Endothelial cell of umbilical vein (primary cell): ENCODE results near the gene TOMM40L. TPM values are rescaled to one million over a fixed set of nuclear protein-coding genes. Genes with fewer than 3 reads are reported as not detected.

Experiments
- BruUV-seq: library from RNA; stranded (reverse); fragments of 400-500 nt; replicated peaks from 2 replicates; lab custom pipeline; 2021; lab: Mats Ljungman, UMichigan
- CTCF ChIA-PET: fragments of 300-600, 350-600 bp; sonication (Branson Sonifier 250); formaldehyde crosslinking; loops from one replicate; lab custom pipeline; 2021; ENCODE audit warnings: antibody characterized with exemption, inconsistent platforms; lab: Charles Lee
- POLR2A ChIA-PET: fragments of 300-600, 350-600 bp; sonication (Branson Sonifier 250); formaldehyde crosslinking; loops from one replicate; lab custom pipeline; 2021; ENCODE audit warnings: antibody characterized with exemption, inconsistent platforms; lab: Charles Lee
- DNase-seq: peaks from one replicate; pipeline ENCODE4 v3.0.0-alpha.2; 2011; ENCODE audit warnings: low read depth, low spot score
- FAIRE-seq: peaks from 2 replicates; lab custom pipeline; 2011; peaks lifted over from hg19 to GRCh38; lab: Jason Lieb, UNC
- H2AFZ ChIP-seq: 2 replicates; pipeline ENCODE4 v1.6.0; 2012; ENCODE audit warnings: low read depth, low read length, control low read depth, inconsistent platforms
- H3K27ac ChIP-seq: 2 replicates; pipeline ENCODE4 v1.5.1; 2011; ENCODE audit warnings: low read depth, mild to moderate bottlenecking, control low read depth, low read length, moderate library complexity; ENCODE audit not compliant: insufficient read depth
- H3K27me3 ChIP-seq, 2 experiments: 2 replicates each; pipeline versions ENCODE4 v1.6.0 to v1.6.1; 2011; ENCODE audit warnings: low read length in 2 of 2, mixed read lengths in 1 of 2; ENCODE audit not compliant: control insufficient read depth in 2 of 2, insufficient read depth in 2 of 2
- H3K36me3 ChIP-seq, 2 experiments: 2 replicates in 1 of 2; 3 replicates in 1 of 2; pipeline ENCODE4 v1.5.1; 2011; ENCODE audit warnings: low read length in 2 of 2, mild to moderate bottlenecking in 1 of 2, moderate library complexity in 1 of 2; ENCODE audit not compliant: control insufficient read depth in 2 of 2, insufficient read depth in 2 of 2; ENCODE audit errors: extremely low read depth in 1 of 2
- H3K4me1 ChIP-seq: 3 replicates; pipeline ENCODE4 v1.5.1; 2011; ENCODE audit warnings: mild to moderate bottlenecking, low read length; ENCODE audit not compliant: control insufficient read depth, insufficient read depth; ENCODE audit errors: extremely low read depth
- H3K4me2 ChIP-seq: 2 replicates; pipeline ENCODE4 v1.6.1; 2011; ENCODE audit warnings: low read length, control low read depth, mixed read lengths; ENCODE audit not compliant: insufficient read depth
- H3K4me3 ChIP-seq, 3 experiments: fragments of 200-600 bp in 1 of 3; sonication (generic), shearing (Covaris generic) in 1 of 3; replicated peaks in 1 of 3; 2 replicates each; pipeline ENCODE4 v1.5.1; 2011 to 2016; ENCODE audit warnings: control low read depth in 3 of 3, low read length in 3 of 3, mild to moderate bottlenecking in 2 of 3, inconsistent platforms in 1 of 3, low read depth in 1 of 3, moderate library complexity in 1 of 3; ENCODE audit not compliant: insufficient read depth in 1 of 3
- H3K79me2 ChIP-seq: 2 replicates; pipeline ENCODE4 v1.6.0; 2012; ENCODE audit warnings: low read length, inconsistent platforms; ENCODE audit not compliant: control insufficient read depth, insufficient read depth
- H3K9ac ChIP-seq: replicated peaks from 2 replicates; pipeline ENCODE3; 2011; ENCODE audit warnings: low read length, control low read depth; ENCODE audit not compliant: insufficient read depth; ENCODE audit errors: extremely low read depth
- H3K9me1 ChIP-seq: replicated peaks from 3 replicates; pipeline ENCODE4 v1.6.0; 2011; ENCODE audit warnings: mild to moderate bottlenecking, low read length; ENCODE audit not compliant: control insufficient read depth, insufficient read depth; ENCODE audit errors: extremely low read depth
- H3K9me3 ChIP-seq: replicated peaks from 2 replicates; pipeline ENCODE4 v1.5.1; 2012; ENCODE audit warnings: low read length, inconsistent platforms; ENCODE audit not compliant: control insufficient read depth, insufficient read depth
- H4K20me1 ChIP-seq: replicated peaks from 2 replicates; pipeline ENCODE3; 2011; ENCODE audit warnings: mild to moderate bottlenecking, low read length; ENCODE audit not compliant: control insufficient read depth, insufficient read depth; ENCODE audit errors: extremely low read depth
- CTCF ChIP-seq, 2 donors: IDR thresholded peaks; 1 replicate in 1 of 2; 2 replicates in 1 of 2; pipeline ENCODE4 v1.5.1; 2011; ENCODE audit warnings: low read length in 2 of 2, mild to moderate bottlenecking in 2 of 2, moderate library complexity in 2 of 2, control low read depth in 1 of 2, inconsistent platforms in 1 of 2, low read depth in 1 of 2; ENCODE audit not compliant: insufficient read depth in 1 of 2; ENCODE audit errors: extremely low read depth in 1 of 2
- EZH2 ChIP-seq: IDR thresholded peaks from 2 replicates; pipeline ENCODE4 v1.6.1; 2012; ENCODE audit warnings: borderline replicate concordance, low read depth, mild to moderate bottlenecking, moderate library complexity, low read length, inconsistent platforms; ENCODE audit not compliant: severe bottlenecking
- FOS ChIP-seq: IDR thresholded peaks from 2 replicates; pipeline ENCODE4 v1.6.1; 2011; ENCODE audit warnings: mild to moderate bottlenecking, low read length, moderate library complexity, borderline replicate concordance; ENCODE audit not compliant: insufficient read depth
- GATA2 ChIP-seq: IDR thresholded peaks from 2 replicates; pipeline ENCODE4 v1.7.0; 2011; ENCODE audit warnings: low read depth, mild to moderate bottlenecking, moderate library complexity, mixed read lengths, low read length; ENCODE audit not compliant: insufficient read length, insufficient read depth
- JUN ChIP-seq: IDR thresholded peaks from 2 replicates; pipeline ENCODE4 v1.6.1; 2011; ENCODE audit warnings: borderline replicate concordance, low read depth; ENCODE audit not compliant: insufficient read length, insufficient read depth
- MAX ChIP-seq: IDR thresholded peaks from 2 replicates; pipeline ENCODE4 v1.6.1; 2011; ENCODE audit not compliant: insufficient read depth, insufficient read length
- MYC ChIP-seq: IDR thresholded peaks from one replicate; pipeline ENCODE4 v1.6.1; 2011; ENCODE audit warnings: mild to moderate bottlenecking, low read depth, low read length
- POLR2A ChIP-seq: IDR thresholded peaks from 2 replicates; pipeline ENCODE4 v1.6.1; 2012; ENCODE audit warnings: low read depth, mild to moderate bottlenecking, control low read depth, low read length
- POLR2AphosphoS5 ChIP-seq: IDR thresholded peaks from 2 replicates; pipeline ENCODE4 v1.6.1; 2012; ENCODE audit warnings: low read depth, mild to moderate bottlenecking, control low read depth, low read length, moderate library complexity; ENCODE audit not compliant: insufficient read depth
- dilution Hi-C: fragments of 300-500 bp; cut with MboI; formaldehyde crosslinking; loops from one replicate; pipeline ENCODE4 v1.15.0; 2019; ENCODE audit warnings: low sequenced_read_pairs; ENCODE audit not compliant: extremely low pct_ligation_motif_present
- intact Hi-C: fragments of 100-400 bp; cut with micrococcal nuclease; formaldehyde crosslinking; loops from one replicate; pipeline ENCODE4 v1.10.0; 2022
- polyA plus RNA-seq, 4 experiments: library from polyadenylated mRNA; depleted of rRNA in 3 of 4; stranded (reverse) in 3 of 4; unstranded in 1 of 4; fragments of >200 nt; gene quantifications; 2 replicates each; pipeline versions ENCODE4 v1.2.1 to v1.2.3, GENCODE V29; 2011 to 2012; ENCODE audit warnings: missing spikeins in 1 of 4
- total RNA-seq: library from RNA; stranded (reverse); gene quantifications from 2 replicates; pipeline ENCODE4 v1.2.3, GENCODE V29; 2021

The TOMM40L gene
- total and polyA plus RNA-seq, 2 donors (not counting 3 experiments of a cell fraction or from before 2014, with no cell fraction given) = 18.6 to 18.7 TPM

GRCh38 chr1:161250829-161251228, 25.0 kb downstream of the TOMM40L start:
- H3K9me1 ChIP-seq = no peaks in the 10 kb centered on the region
- H3K4me2 ChIP-seq = no peak overlapping the region
- intact Hi-C loops = no loop called here
- CTCF ChIA-PET = interaction anchor here (1.1 kb wide), 1 partner anchor 32 kb away, joined by 3 read pairs; no protein-coding TSS in a partner anchor
- no peak overlapping the region for H3K4me3 ChIP-seq
- FAIRE-seq (no peak), DNase-seq (no peak)
- H4K20me1 ChIP-seq = no peaks in the 10 kb centered on the region
- H3K4me1 ChIP-seq = no peaks in the 10 kb centered on the region
- POLR2A ChIA-PET = no interaction called here
- no peak for TF ChIP-seq FOS
- TF ChIP-seq JUN = no peak
- TF ChIP-seq POLR2A = no peak
- TF ChIP-seq GATA2 = no peak
- no peak for TF ChIP-seq CTCF (IDR thresholded peaks at IDR 0.05; ENCODE audit: extremely low read depth in 1 of 2, insufficient read depth in 1 of 2, low read depth in 1 of 2, low read length in 2 of 2)
- no peaks in the 10 kb centered on the region for H3K36me3 ChIP-seq
- H3K9ac ChIP-seq = no peak overlapping the region
- no peak overlapping the region for H2AFZ ChIP-seq
- no peak overlapping the region for H3K27ac ChIP-seq
- BruUV-seq = no TSS peak
- no peaks in the 10 kb centered on the region for H3K79me2 ChIP-seq
- no peaks in the 10 kb centered on the region for H3K27me3 ChIP-seq
- dilution Hi-C loops = no loop called here
- H3K9me3 ChIP-seq = no peaks in the 10 kb centered on the region

GRCh38 chr1:161251579-161251978, 25.7 kb downstream of the TOMM40L start:
- no peak for TF ChIP-seq JUN
- TF ChIP-seq EZH2 = no peak
- no peak for TF ChIP-seq MYC
- no peak for TF ChIP-seq POLR2A
- no peak for TF ChIP-seq POLR2AphosphoS5
- no peak for TF ChIP-seq GATA2
- TF ChIP-seq MAX = no peak
- TF ChIP-seq CTCF (IDR thresholded peaks at IDR 0.05; ENCODE audit: extremely low read depth in 1 of 2, insufficient read depth in 1 of 2, low read depth in 1 of 2, low read length in 2 of 2) = no peak
- no peak for TF ChIP-seq FOS
- ChIA-PET CTCF (no interaction called here), POLR2A (no interaction called here)
- Histone ChIP-seq H3K9me3 (no peaks in the 10 kb centered on the region), H2AFZ (no peak overlapping the region), H3K36me3 (no peaks in the 10 kb centered on the region), H3K27me3 (no peaks in the 10 kb centered on the region), H3K9ac (no peak overlapping the region), H3K4me1 (no peaks in the 10 kb centered on the region), H3K79me2 (no peaks in the 10 kb centered on the region), H3K4me3 (no peak overlapping the region), H4K20me1 (no peaks in the 10 kb centered on the region), H3K4me2 (no peak overlapping the region), H3K9me1 (no peaks in the 10 kb centered on the region), H3K27ac (no peak overlapping the region)
- dilution Hi-C loops (no loop called here), intact Hi-C loops (no loop called here)
- FAIRE-seq (no peak), DNase-seq (no peak)
- no TSS peak for BruUV-seq
